ENCODE results near the gene ST14.
A peak's percentile ranks its signal among the peaks of the same experiment; 100 is the strongest.

The ST14 gene

GRCh38 chr11:130137999-130138398 is 21.6 kb upstream of the ST14 start:
- no peak for DNase-seq

DNA sequence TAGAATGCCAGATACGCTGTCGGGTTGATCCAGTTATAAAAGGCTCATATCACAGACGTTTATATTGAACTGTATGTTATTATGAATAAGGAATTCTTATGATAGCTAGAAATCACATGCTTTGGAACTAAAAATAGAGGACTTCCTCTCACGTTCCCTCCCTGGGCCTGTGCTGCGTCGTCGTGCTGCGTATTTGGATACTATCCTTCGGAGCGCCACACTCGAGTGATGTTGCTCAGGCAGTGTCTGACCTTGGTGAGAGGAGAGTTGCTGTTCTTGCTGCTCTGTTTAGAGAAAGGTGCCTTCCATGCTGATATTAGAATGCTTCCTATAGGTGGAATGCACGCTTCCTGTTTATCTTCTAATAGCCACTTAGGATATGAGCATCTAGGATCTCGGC is 20.2 kb upstream of the ST14 start:
- no peak for DNase-seq

DNA sequence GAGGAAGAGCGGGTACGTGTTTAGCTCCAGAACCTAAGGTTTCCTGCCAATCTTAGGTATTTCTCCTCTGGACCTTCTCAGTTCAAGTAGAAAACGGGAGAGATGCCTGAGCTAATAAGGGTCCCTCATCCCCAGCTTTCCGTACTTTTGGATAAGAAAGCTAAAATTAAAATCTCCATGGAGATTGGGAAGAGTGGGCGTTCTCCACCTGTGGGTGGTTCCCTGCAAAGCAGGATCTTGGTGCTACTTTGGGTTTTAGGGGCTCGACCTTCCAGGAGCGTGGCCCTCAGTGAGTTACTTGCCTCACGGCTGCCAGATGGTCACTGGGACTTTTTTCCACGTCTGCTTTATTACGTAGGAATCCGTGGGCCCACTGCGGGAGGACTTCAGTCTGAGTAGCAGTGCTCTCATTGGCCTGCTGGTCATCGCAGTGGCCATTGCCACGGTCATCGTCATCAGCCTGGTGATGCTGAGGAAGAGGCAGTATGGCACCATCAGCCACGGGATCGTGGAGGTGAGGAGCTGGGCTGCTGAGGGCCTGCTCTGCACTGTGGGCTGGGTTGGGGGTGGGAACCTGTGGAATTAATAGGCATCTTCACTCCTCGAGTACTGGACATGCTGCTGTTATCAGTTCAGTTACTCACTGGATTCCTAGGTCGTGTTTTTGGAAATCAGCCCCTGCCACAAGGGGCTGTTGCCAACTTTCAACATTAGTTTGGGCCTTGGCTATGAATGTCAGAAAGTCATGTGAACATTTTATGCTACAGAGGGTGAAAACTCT is 17.8 kb upstream of the ST14 start:
- no peak for DNase-seq

DNA sequence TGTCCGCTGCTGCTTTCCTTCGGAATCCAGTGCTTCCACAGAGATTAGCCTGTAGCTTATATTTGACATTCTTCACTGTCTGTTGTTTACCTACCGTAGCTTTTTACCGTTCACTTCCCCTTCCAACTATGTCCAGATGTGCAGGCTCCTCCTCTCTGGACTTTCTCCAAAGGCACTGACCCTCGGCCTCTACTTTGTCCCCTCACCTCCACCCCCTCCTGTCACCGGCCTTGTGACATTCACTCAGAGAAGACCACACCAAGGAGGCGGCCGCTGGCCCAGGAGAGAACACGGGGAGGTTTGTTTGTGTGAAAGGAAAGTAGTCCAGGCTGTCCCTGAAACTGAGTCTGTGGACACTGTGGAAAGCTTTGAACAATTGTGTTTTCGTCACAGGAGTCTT is 15.4 kb upstream of the ST14 start:
- no peak for DNase-seq

DNA sequence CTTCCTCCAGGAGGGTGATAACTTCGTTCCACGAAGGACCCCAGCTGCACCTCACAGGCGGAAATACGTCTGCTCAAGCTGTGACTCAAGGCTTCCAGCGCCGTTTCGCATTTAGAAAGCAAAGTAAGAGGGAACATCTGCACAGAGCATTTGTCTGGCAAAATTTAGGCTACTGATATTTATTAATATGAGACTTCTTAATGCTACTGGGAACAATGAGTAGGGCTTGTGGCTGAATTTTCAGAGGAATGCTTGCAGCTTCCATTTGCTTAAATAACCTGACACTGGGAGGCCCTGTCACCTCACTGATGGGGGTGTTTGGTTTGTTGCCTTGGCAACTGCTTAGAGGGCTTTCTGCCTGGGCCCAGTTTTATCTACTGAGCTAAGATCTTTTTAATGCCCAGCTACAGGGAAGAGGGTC is 14.7 kb upstream of the ST14 start:
- DNase-seq = no peak

DNA sequence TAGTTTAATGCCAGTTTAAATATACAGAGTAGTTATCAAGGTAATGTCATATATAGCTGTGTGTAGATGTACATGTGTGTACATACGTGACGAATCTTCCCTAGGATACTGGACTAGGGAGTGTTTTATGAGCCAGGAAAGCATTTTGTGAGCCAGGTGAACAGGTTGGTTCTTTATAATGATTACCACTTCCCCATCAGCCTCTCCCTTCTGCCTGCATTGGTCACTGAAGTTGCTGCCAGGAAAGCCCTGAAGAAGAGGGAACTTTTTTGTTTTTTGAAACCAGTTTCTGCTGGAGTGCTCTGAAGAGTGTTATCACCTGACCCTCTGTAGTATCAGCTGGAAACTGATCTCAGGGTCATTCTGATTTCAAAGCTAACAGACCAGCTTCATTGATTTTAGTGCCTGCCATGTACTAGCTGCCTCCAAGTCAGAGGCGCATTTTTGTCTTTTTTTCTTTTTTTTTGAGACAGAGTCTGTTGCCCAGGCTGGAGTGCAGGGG is 14.2 kb upstream of the ST14 start:
- DNase-seq = no peak

GRCh38 chr11:130145975-130146776 is 13.4 kb upstream of the ST14 start:
- DNase-seq = no peak

- DNase-seq = peak; percentile 99
Measured at GRCh38 chr11:130146796-130147195, 12.8 kb upstream of the ST14 start.

DNA sequence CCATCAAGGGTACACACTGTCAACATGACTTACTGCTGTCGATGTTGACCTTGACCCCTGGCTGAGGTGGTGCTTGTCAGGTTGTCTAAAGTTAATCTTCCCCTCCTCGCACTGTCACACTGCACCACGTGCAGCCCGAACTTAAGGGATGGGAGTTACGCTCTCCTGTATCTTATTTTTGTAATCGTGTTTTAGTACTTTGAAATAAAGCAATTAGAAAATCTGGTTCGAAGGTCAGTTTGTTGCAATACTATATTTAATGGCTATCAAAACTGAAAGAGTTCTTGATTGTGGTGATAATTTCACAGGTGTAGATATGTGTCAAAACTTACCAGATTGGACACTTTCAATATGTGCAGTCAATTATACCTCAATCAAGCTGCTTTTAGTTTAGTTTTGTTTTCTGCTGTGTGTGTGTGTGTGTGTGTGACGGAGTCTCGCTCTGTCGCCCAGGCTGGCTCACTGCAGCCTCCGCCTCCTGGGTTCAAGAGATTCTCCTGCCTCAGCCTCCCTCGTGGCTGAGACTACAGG is 10.7 kb upstream of the ST14 start:
- DNase-seq = no peak

DNA sequence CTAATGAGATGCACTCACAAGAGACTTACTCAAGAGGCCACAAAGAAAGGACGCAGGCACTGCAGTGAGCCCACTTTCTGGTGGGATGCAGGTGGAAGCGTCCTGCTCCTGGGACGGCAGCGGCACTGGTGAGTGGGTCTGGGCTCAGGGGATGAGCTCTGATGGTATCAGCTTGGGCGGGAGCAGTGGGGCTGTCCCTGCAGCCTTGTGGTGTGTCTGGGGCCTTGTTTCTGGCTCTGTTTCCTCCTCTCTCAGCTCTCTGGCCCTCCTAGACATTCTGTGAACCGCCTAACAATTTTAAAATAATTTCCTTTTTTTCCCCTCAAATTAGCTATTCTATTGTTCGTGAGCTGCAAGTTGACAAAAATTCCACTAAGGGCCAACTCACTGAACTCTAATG is 8.8 kb upstream of the ST14 start:
- DNase-seq = no peak

DNA sequence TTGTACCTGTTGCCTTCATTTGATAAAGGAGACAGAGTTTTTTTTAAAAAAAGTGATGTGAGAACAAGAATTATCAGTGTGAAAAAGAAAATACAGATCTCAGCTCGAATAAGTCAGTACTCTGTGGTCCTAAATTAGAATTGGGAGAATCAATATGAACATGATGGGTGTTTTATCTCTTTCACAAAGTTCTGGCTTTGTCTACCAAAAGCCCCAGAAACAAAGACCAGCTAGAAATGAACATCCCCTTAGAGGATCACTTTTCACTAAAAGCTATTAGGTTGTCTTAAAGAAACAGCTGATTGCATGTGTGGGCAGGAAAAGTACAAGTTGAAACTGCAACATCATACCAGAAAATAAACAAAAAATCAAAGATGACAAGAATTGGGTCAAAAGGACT is 8.4 kb upstream of the ST14 start:
- DNase-seq = no peak

DNA sequence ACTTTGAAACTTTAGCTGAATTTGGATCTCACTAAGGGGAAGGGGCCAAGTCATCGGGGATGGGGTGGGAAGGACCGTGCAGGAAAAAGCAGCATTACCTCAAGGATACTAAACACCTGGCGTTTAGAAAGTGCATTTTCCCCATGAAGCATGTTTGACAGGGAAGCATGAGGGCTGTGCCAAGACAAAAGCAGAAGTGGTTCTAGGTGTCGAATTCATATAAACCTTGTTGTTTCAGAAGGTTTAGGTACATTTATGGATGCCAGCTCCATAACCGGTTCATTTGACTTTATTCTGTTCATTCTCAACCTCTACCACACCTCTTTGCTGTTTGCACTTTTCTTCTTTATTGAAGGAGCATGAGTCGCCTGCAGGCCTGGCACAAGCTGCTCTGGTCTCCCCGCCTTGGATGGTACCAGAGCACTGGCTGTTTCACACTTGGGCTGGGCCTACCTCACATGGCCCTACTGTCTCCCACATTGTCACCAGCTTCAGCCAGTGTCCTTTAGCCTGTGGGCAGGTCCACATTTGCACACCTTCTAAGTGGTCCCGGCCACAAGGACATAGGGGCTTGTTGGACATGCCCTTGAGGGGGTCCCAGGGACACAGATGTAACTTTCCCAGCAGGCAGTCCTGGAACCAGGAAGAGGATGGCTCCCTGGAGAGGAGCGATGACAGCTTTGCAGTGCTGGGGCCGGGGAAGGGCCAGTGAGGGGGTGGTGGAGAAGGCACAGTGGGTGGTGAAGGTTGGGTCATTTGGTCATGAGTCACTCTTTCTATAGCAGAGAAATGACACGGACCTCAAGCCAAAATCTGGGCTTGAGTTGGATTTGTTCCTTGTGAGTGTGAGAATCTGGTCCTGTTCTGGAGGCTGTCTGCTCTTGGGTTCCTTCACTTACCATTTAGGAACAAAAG is 3.2 kb upstream of the ST14 start:
- peak; percentile 30 for DNase-seq

GRCh38 chr11:130157101-130157500 is 2.5 kb upstream of the ST14 start:
- no peak for DNase-seq

DNA sequence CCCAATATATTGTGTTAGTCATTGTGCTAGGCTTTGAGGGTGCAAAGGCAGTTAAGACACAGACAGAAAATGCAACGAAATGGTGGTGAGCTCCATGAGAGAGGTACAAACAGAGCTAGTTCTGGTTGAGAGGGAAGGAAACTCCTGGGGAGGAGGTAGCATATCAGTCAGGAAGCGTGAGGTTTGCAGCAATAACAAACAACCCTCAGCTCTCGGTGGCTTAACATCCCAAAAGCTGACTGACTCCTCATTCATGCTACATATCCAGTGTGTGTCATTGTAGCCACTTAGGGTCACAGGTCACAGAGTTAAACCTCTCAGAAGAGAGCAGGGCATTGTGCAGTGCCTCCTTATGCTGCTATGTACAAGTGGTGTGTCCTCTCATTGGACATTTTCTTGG is 1.7 kb upstream of the ST14 start:
- no peak for DNase-seq

- no peak for DNase-seq
Measured at GRCh38 chr11:130159139-130159538, 443 bp upstream of the ST14 start.

DNA sequence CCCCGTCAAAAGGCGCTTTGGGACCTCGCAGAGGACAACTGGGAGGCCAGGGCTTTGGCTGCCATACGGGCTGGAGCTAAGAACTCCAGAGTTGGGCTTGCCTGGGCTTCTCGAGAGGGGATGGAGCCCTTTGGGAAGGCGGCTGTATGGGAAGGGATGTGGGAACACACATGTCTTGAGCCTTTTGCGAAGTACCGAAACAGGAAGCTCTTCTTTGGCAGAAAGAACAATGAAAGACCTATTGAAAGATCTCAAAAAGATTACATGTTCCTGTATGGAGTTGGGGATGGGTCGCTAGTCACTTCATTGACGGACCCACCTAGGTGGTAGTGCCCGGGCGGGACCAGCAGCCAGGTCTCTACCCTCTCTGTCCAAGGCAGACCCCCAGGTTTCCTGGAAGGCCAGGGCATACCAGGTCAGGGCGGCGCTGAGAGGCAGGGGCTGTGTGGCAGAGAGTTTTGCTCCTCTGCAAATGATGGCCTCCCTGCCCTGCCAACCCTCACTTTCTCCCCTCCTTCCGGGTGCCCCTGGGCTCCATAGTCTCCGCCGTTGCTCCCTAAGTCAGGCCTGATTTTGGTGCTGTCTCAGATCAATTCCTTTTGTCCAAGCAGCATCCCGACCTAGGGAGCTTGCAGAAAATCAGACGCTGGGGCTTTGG is 1.0 kb downstream of the ST14 start:
- peak; percentile 74 for DNase-seq

GRCh38 chr11:130161441-130162145 is 2.0 kb downstream of the ST14 start:
- no peak for DNase-seq

GRCh38 chr11:130162733-130163132 is 3.2 kb downstream of the ST14 start:
- peak; percentile 96 for DNase-seq

GRCh38 chr11:130163346-130164220 is 4.0 kb downstream of the ST14 start:
- peak; percentile 92 for DNase-seq

DNA sequence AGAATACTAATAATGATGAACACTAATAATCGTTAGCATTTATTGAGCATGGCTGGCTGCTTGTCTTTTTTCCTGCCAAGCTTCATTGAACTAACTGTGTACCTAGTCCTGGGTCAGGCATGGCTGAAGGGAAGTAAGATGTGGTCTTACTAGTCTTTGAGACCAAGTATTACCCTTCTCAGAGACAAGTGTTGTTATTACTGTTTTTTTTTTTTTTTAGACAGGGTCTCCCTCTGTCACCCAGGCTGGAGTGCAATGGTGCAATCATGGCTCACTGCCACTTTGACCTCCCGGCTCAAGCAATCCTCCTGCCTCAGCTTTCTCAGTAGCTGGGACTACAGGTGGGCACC is 4.6 kb downstream of the ST14 start:
- DNase-seq = no peak
